NB4 (cell line): ENCODE data around the gene C11orf21.

Experiments
- CTCF ChIP-seq: IDR thresholded peaks from one replicate; pipeline ENCODE4 v1.5.1; 2012; ENCODE audit warnings: low read depth, low read length
- MYC ChIP-seq: IDR thresholded peaks from 2 replicates; pipeline ENCODE4 v1.6.1; 2011; ENCODE audit warnings: low read depth, low read length
- POLR2A ChIP-seq: IDR thresholded peaks from 2 replicates; pipeline ENCODE4 v1.6.1; 2011; ENCODE audit warnings: mild to moderate bottlenecking; ENCODE audit not compliant: insufficient read length; ENCODE audit errors: extremely low read depth
- TF ChIP-seq, protein P1 (sequence below): IDR thresholded peaks from 2 replicates; pipeline ENCODE4 v1.6.1; 2011; ENCODE audit warnings: low read depth, low read length

DNA sequence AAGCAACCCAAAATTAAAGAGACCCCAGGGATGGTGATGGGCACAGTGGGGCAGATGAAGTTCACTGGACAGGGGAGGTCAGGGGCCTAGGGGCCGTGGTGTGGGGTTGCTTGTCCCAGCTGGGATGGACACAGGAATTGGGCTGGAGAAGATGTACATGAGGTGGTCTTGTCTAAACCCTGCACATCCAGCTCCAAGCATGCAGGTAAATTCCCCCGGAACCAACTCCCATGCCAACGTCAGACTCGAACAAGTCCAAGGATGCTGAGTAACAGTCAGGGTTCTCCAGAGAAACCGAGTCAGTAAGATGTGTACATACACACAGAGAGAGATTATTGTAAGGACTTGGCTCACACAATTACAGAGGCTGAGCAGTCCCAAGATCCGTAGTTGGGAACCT is 29.0 kb upstream of the C11orf21 start:
- TF ChIP-seq CTCF (no peak), POLR2A (no peak), MYC (no peak)
- TF ChIP-seq, protein P1, sequence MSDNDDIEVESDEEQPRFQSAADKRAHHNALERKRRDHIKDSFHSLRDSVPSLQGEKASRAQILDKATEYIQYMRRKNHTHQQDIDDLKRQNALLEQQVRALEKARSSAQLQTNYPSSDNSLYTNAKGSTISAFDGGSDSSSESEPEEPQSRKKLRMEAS, result no peak
